IPS DF 6.9 (cell line): Measurements from ENCODE around the gene SSX7.

ENCODE experiments used
- DNase-seq: peaks from one replicate; pipeline ENCODE4 v3.0.0-alpha.2; 2013; ENCODE audit warnings: low read depth, low spot score
- H3K27ac ChIP-seq: one replicate; pipeline ENCODE4 v1.5.1; 2013; ENCODE audit warnings: low read length, control low read depth
- H3K27me3 ChIP-seq: 2 replicates; pipeline ENCODE4 v1.6.1; 2013; ENCODE audit warnings: mild to moderate bottlenecking, low read length; ENCODE audit not compliant: control insufficient read depth, insufficient read depth
- H3K36me3 ChIP-seq: 2 replicates; pipeline ENCODE4 v1.6.1; 2013; ENCODE audit warnings: low read length; ENCODE audit not compliant: control insufficient read depth, insufficient read depth
- H3K4me1 ChIP-seq: 2 replicates; pipeline ENCODE4 v1.6.1; 2013; ENCODE audit warnings: low read length; ENCODE audit not compliant: control insufficient read depth, insufficient read depth
- H3K4me3 ChIP-seq: 2 replicates; pipeline ENCODE4 v1.5.1; 2013; ENCODE audit warnings: mild to moderate bottlenecking, low read length
- H3K9me3 ChIP-seq: 2 replicates; pipeline ENCODE4 v1.6.1; 2013; ENCODE audit warnings: low read length, inconsistent platforms; ENCODE audit not compliant: control insufficient read depth, insufficient read depth
- WGBS: extraction: QIAGEN DNeasy Blood & Tissue Kit; methylation state at CpG from one replicate; pipeline ENCODE4 v1.1.7; 2013; ENCODE audit warnings: mixed read lengths, missing lambda C conversion rate; ENCODE audit not compliant: insufficient read length, insufficient coverage; 5-methylcytosine and 5-hydroxymethylcytosine counted together

SSX7 gene

DNA sequence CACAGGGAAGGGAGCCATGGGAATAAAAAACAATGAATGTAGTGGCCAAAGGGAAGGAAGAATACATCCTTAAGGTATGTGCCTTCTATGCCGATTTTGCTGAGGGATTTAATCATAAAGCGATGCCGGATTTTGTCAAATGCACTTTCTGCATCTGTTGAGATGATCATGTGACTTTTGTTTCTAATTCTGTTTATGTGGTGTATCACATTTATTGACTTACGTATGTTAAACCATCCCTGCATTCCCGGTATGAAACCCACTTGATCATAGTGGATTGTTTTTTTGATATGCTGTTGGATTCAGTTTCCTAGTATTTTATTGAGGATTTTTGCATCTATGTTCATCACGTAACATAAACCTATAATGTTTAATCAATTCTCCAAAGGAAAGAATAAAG is 60.0 kb downstream of the SSX7 start:
- DNase-seq: no peak
- no CpG with 5 or more reads among the region's 6 CpGs for WGBS
- no peaks in the 10 kb centered on the region for H3K27me3 ChIP-seq
- H3K27ac ChIP-seq: no peak overlapping the region
- H3K4me3 ChIP-seq: no peak overlapping the region
- H3K4me1 ChIP-seq: no peaks in the 10 kb centered on the region
- no peaks in the 10 kb centered on the region; the same call in 1 of the 2 replicates for H3K9me3 ChIP-seq
- no peaks in the 10 kb centered on the region for H3K36me3 ChIP-seq
